GM10266 (cell line): ENCODE data around the gene MDM1.

ENCODE experiments used
- DNase-seq: peaks from one replicate; pipeline ENCODE4 v3.0.0; 2012; ENCODE audit errors: extremely low spot score
- CTCF ChIP-seq: IDR thresholded peaks from 2 replicates; pipeline ENCODE4 v1.5.1; 2012; ENCODE audit warnings: mild to moderate bottlenecking, low read depth; ENCODE audit not compliant: control insufficient read depth, insufficient read depth; ENCODE audit errors: missing control alignments

Gene MDM1

GRCh38 chr12:68367116-68367515 is 35.0 kb upstream of the MDM1 start:
- no peak for DNase-seq
- TF ChIP-seq CTCF, result no peak

- peak; percentile 75 for DNase-seq
- no peak for TF ChIP-seq CTCF
Observed at GRCh38 chr12:68364893-68365725, 32.9 kb upstream of the MDM1 start.

GRCh38 chr12:68364328-68364727 is 32.2 kb upstream of the MDM1 start:
- DNase-seq, result no peak
- TF ChIP-seq CTCF, result no peak

- TF ChIP-seq CTCF, result no peak
- DNase-seq, result no peak
Observed at GRCh38 chr12:68361953-68362352, 29.8 kb upstream of the MDM1 start.

GRCh38 chr12:68359674-68360073 is 27.5 kb upstream of the MDM1 start:
- DNase-seq, result no peak
- TF ChIP-seq CTCF, result no peak

- peak; percentile 45 for DNase-seq
- TF ChIP-seq CTCF, result peak; percentile 64
Observed at GRCh38 chr12:68358532-68359485, 26.6 kb upstream of the MDM1 start.

GRCh38 chr12:68356986-68357385 is 24.8 kb upstream of the MDM1 start:
- no peak for TF ChIP-seq CTCF
- no peak for DNase-seq
